Activated CD4-positive, alpha-beta T cell treated with anti-CD3 and anti-CD28 coated beads for 24 hours (primary cell): ENCODE measurements around the gene WDR48.

Experiments
- DNase-seq, 2 donors: peaks; one replicate each; pipeline ENCODE4 v3.0.0-alpha.2; 2020; ENCODE audit warnings: low read depth in 2 of 2

Gene WDR48

DNA sequence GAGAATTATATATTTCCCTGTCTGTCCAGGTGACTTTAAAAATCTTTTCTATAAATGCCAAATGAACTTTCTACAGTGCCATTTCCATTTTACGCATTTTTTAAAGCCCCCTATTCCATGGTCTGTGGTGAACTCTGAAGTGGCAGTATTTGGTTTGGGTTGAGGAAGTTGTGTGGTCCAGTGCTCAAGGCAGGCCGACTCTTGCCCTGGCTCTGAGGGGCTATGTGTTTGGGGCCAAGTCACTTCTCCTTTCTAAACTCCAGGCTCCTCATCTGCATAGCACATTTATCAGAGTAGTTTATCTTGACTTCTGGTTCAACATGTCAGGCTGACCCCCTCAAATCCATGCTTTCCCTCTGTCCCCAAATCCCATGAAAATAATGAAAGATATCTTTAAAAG lies 69.8 kb downstream of the WDR48 start:
- no peak for DNase-seq

DNA sequence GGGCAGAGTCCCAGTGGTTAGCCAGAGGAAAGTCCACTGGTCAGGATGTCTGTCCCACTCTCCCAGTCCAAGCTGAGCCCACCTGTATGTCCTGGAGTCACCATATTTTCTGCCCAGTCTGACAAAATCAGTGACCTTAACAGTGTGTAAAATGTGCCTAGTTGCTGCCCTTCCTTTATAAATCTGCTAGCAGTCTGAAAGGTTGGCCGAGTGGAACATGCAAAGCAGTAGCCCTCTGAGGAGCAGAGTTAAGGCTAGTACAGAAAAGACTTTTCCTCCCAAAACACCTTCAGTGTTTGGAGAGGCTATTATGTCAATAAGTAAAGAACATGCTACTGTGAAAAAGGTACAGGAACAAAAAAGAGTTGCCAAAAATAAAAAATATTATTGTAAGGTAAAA lies 71.0 kb downstream of the WDR48 start:
- no peak for DNase-seq

DNA sequence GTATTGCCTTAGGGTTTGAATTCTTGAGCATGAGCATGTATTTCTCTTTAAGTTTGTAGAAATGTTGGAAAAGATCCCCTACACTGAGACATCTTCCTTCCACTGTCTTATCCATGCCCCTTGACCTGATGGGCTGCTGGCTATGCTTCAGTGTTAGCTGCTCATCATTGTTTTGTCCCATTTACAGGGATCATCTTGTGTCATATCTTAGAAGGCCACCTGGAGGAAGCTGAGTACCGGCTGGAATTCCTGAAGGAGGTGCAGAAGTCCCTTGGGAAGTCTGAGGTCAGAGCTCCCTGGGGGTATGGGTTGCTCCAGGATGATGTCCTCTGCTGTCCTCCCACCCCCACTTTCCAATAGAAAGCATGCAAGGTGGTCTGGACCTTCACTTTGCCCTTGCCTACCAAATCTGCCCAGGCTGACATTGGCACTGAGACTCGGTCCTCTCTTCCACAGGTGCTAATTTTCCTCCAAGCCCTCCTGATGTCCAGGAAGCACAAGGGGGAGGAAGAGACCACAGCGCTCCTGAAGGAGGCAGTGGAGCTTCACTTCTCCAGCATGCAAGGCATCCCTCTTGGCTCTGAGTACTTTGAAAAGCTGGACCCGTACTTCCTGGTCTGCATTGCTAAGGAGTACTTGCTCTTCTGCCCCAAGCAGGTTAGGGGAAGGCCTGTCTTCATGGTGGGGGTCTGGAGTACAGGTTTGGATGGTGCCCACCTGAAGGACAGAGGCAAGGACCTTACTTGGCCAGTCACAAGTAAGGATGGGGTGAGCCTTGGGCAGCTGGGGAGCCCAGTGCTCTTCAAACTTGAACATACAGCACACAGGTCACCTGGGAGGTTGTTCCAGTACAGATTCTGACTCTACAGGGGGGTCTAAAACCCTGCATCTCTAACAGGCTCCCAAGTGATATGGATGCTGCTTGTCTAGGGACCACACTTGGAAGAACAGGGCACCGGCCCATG lies 73.3 kb downstream of the WDR48 start:
- DNase-seq, result no peak

DNA sequence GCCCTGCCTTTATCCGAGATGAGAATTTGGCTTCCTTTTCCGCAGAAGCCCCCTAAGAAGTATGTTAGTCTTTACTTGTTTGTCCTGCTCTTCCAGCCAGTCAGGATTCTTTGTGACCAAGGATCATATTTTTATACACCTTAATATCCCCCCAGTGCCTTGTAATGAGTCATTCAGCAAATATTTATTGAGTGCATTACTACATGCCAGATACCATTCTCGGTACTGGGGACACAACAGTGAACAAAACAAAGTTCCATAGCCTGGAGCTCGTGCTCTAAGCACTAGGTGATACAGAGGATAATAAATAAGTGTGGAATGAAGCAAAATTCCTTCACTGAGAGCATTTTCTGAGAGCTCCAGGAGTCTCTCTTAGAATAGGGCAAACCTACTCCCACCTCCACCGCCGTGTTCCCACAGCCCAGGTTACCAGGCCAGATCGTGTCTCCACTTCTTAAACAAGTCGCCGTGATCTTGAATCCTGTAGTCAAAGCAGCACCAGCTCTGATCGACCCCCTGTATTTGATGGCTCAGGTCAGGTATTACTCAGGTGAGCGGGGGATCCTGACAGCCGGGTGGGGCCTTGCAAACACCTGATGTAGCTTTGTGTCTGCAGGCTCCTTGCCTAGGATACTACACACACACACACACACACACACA lies 74.2 kb downstream of the WDR48 start:
- DNase-seq, result no peak

DNA sequence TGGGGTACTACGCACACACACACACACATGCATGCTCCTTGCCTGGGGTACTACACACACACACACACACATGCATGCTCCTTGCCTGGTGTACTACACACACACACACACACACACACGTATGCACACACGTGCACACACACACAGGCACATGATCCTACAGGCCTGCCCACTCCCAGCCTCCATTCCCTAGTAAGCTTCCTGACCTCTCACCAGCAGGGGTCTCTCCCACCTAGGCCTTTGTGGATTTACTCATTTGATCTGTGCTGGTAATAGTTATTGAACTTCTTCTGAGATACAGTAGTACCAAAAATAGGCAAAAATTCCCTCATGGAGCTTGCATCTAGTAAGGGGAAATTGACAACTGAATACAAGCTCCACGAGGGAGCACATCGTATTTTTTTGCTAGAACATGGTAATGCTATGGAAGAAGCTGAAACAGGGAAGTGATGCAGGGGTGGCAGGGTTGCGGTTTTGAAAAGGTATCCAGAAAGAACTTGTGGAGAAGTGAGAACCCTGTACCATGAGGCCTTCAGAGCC lies 74.8 kb downstream of the WDR48 start:
- DNase-seq, result no peak

DNA sequence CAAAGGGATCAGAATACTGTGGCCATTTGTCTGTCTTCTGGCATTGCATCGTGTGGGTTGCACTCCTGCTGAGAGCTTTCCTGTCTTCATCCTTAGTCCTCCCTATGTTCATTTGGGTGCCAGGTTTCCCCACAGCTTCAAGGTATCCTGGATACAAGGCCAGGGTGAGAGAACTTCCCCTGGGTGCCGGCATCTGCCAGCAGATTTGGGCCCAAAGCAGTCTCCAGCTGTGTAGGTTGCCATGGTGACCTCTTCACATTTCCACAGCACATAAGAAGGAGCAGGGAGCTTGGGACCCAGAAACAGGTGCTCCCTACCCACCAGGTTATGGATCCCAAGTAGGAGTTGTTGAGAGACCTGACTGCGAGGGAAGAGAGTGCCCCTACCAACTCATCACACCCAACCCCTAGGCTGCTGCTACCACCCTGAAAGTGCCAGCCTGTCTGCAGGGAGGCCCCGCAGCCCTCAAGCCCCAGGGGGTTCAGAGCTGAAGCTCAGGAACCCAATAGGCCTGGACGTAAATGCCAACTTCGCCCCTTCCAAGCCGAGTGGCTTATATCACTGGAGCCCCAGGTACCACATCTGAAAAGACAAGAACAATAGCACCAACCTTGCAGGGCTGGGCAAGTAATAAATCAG lies 75.6 kb downstream of the WDR48 start:
- no peak for DNase-seq

DNA sequence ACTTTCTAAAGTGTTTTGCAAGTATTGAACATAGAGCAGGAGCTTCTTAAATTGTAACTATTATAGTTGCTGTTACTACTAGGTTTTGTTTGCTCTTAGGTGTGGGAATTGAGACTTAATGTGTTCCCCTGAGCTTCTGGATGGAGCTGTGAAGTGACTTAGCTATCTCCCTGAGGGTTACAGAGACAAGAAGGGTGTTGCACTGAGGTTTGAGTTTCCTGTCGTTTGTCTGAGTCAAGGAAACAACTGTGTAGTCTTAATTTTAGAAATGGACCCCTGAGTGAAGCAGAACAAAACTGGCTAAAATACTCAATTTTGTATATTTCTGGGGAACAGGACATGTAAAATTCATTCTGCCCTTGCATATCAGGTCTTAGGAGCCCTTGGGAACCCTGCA lies 76.1 kb downstream of the WDR48 start:
- no peak for DNase-seq

DNA sequence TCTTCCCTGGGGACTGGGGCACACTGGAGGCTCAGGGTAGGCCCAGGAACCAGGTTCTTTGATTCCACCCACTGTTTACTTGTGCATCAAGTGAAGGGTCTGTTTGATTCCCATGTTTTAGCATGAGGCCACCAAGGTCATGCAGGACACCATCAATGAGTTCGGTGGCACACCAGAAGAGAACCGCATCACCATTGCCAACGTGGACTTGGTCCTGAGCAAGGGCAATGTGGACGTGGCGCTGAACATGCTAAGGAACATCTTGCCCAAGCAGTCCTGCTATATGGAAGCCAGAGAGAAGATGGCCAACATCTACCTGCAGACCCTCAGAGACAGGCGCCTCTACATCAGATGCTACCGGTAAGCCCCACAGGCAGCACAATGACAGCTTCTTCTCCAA lies 77.1 kb downstream of the WDR48 start:
- no peak for DNase-seq

DNA sequence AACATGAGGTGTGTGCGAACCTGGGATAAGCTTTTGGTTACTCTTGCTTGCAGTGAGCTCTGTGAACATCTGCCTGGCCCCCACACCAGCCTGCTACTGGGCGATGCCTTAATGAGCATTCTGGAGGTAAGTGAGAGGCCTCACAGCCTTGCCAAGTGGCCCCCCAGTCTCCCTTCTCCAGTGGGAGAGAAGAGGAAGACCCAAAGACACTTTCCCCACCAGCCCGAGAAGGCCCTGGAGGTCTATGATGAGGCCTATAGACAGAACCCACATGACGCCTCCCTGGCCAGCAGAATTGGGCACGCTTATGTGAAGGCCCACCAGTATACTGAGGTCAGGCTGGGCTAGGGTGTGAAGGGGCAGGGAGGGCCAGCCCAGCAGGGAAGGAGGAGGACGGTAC lies 78.2 kb downstream of the WDR48 start:
- no peak for DNase-seq

DNA sequence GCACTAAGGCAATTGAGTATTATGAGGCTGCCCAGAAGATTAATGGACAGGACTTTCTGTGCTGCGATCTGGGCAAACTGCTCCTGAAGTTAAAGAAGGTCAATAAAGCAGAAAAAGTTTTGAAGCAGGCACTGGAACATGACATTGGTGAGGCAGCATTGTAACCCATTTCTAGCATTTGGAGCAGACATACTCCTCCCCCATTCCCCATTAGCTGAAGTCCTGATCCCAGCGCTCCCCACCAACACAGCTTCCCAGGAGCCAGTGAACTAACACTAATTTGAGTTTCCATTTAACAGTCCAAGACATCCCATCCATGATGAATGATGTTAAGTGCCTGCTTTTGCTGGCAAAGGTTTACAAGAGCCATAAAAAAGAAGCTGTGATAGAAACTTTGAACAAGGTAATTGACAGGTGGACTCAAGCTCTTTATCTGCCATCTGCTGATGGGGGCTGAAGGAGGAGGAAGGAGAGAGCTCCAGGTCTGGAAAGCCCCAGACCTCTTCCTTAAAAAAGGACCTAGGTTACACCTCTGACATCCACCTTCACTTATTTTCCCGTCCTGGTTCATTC lies 79.0 kb downstream of the WDR48 start:
- no peak for DNase-seq

DNA sequence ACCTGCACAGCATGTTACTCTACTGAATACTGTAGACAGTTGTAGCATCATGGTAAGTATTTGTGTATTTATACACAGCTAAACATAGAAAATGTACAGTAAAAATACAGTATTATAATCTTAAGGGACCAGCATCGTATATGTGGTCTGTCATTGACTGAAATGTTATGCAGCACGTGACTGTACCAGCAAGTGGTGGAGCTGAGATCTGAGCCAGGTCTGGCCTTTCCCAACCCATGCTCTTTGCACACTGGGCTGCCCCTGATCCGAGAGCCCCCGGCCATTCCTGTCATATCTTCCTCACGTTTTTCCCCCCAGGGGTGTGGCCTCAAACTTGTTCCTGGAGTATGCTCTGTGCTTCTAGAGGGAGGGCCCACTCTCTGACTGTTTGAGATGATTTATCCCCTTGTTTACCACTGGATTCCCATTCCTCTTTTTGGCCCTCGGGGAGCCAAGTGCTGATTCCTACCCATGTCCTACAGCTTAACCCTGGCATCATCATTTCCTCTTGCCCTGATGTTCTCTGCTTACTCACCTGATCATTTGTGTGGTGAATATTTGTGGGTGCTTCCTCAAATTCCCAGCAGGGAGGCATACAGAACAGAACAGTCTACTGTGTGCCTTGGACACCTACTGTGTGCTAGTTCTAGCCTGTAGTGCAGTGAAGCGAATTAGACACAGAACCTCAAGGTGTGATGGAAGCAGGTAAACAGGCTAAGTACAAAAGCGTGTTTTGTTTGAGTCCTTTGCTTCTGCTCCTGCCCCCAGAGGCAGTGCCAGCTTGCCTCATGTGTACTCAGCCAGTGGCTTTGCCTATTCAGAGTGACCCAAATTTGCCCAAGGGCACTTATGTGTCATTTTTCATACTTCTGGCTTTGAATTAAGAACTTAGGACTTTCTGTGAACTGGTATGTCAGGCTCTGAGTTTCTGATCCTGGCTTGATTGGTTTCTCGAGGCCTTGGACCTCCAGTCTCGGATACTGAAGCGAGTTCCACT lies 80.6 kb downstream of the WDR48 start:
- DNase-seq, result no peak

DNA sequence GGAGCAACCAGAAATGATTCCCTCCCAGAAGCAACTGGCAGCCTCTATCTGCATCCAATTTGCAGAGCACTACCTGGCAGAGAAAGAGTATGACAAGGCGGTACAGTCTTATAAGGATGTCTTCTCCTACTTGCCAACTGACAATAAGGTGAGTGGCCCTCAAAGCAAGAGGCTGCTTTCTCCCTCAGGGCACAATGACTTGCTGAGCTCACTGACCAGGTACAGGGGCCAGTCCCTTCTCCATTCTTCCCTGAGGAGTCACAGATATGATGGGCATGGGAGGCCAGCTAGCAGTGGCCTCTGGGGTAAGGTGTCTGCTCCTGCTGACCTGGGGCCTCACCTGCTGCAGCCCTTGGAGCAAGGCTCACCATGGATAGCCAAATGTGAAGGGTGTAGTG lies 81.3 kb downstream of the WDR48 start:
- no peak for DNase-seq

DNA sequence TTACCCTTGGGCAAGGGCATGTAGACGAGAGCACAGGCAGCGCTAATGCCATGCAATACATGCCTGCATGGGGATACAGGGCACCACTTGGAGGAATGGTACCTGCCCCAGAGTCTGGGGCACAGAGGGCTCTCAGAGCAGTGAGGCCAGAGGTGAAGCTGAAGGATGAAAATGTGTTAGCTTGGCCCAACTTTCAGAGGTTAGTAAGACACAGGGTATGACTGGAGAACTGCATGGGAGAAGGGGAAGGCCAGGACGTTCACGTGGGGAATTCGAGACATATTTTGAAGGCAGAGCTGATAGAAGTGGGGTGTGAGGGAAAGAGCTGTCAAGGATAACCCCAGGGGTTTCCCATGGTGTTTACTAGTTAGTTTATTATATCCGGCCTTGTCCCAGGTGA lies 82.0 kb downstream of the WDR48 start:
- no peak for DNase-seq

DNA sequence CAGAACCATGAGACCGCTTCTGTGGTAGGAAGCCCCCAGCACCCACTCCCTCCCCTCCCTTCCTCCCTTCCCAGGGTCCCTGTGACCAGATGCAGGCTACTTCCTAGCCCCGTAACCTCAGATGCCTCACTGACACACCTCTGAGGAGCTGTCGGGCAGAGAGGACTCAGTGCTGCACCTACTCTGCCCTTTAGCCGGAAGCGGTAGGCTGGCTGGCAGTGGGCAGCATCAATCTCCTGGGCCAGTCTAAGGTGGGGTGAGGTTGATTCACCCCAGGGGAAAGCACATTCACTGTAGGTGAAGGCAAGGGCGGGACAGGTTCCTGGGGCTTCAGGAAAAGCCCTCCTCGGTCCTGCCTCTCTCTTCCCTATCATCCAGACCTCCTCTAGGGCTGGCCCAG lies 82.5 kb downstream of the WDR48 start:
- no peak for DNase-seq

DNA sequence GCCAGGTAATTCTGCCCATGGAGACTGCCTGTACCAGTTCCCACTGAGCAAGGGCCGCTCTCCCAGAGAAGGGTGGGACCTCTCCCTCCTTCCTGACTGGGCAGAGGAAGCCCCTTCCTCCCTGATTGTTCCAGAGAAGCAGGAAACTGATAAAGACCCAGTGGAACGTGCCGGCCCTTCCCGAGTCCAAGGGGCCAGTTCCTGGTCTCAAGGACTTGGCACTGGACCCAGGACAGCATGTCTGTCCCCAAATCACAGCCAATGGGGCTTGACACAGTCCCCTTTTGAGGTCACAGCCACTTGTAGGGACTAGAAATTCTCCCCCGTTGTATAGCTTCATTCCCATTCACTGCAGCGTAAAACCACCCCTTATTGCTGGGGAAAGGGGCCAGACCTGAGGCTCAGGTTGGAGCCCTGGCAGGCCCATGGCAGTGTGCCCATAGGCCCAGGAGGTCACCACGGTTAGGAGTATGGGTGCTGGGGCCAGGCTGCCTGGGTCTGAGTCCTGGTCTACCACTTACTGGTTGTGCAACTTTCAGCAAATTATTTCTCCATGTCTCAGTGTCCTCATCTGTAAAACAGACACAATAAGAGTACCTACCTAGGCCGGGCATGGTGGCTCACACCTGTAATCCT lies 83.5 kb downstream of the WDR48 start:
- DNase-seq, result no peak

DNA sequence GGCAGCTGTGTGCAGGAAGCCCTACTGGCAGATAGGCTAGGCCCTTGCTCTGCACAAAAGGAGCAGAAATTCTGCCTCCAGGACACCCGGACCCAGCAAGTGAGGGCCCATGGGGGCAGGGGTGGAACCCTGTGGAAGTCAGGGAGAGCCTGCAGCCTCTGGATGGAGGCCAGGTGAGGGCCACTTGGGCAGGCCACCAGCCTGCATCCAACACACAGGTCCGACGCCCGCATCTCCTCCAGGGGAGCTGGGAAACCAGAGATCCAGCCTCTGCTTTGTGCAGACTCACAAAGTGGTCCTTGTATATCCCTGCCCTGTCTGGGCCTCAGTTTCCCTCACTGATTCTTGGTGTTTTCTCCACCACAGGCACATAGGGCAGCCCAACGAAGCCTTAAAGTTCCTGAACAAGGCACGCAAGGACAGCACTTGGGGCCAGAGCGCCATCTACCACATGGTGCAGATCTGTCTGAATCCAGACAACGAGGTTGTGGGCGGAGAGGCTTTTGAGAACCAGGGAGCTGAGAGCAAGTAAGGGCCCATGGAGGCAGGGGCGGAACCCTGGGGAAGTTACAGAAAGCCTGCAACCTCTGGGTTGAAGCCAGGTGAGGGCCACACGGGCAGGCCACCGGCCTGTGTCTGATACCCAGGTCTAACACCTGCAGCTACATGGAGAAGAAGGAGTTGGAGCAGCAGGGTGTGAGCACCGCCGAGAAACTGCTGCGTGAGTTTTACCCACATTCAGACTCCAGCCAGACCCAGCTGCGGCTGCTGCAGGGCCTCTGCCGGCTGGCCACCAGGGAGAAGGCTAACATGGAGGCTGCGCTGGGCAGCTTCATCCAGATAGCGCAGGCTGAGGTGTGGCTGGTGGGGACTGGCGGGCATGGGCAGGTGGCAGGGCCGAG lies 85.0 kb downstream of the WDR48 start:
- no peak for DNase-seq

DNA sequence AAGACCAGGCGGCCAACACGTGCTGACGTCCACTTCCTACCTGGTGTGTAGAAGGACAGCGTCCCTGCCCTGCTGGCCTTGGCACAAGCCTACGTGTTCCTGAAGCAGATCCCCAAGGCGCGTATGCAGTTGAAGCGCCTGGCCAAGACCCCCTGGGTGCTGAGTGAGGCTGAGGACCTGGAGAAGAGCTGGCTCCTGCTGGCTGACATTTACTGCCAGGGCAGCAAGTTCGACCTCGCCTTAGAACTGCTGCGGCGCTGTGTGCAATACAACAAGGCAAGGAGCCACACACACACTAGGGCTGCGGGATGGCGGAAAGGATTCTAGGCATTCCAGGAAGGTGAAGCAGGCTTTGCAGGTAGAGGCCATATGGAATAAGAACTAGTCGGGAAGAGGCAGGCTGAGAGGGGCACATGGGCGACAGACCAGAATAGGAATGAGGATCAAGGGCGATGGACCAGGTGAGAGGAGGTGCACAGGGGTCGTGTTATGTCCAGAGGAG lies 85.7 kb downstream of the WDR48 start:
- no peak for DNase-seq

DNA sequence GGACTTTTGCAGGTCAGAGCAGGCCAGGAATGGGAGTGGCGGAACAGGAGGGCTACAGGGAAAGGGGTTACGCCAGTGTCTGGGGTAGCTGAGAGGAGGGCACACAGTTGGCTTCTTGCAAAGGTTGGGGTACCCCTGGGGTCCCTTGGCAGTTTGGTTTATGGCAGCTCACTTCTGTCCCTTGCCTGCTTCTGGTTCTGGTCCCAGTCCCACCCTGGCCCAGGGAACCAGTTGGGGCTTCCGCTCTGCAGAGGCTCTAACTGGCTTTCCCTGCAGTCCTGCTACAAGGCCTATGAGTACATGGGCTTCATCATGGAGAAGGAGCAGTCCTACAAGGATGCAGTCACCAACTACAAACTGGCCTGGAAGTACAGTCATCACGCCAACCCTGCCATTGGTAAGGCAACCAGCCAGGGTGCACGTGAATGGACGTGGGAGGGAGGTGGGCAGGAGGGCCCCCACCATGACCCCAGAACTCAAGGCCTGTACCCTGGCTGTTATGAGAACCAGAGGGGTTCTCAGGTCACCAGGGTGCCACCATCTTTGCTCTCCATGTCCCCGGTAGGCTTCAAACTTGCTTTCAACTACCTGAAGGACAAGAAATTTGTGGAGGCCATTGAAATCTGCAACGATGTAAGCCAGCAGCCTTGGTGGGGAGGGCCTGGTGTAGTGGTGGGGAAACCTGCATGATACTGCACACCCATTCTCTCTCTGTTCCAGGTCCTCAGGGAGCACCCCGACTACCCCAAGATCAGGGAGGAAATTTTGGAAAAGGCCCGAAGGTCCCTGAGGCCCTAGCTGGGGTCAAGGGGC lies 86.4 kb downstream of the WDR48 start:
- DNase-seq, result no peak
